Omental fat pad (tissue), 4 donors: ENCODE data around the gene KCNE3. TPM values are rescaled to one million over a fixed set of nuclear protein-coding genes. Genes with fewer than 3 reads are reported as not detected.

Source experiments
- ATAC-seq: fragments of 150-250 bp; one replicate; pipeline ENCODE4 v1.9.1; 2016; ENCODE audit warnings: mild to moderate bottlenecking, moderate library complexity; ENCODE audit not compliant: low FRiP score
- DNase-seq: peaks from one replicate; pipeline ENCODE4 v3.0.0-alpha.2; 2019; ENCODE audit warnings: low spot score
- CTCF ChIP-seq, 3 donors: fragments of 450-650 bp; IDR thresholded peaks; one replicate each; pipeline ENCODE4 v1.5.1; 2016 to 2017; ENCODE audit warnings: antibody characterized with exemption in 3 of 3, mild to moderate bottlenecking in 3 of 3, moderate library complexity in 2 of 3
- total RNA-seq, 4 donors: library from RNA; depleted of rRNA; stranded (reverse); fragments of >200 nt; gene quantifications; one replicate each; pipeline ENCODE4 v1.1.0, GENCODE V29; 2016

KCNE3 gene
- total RNA-seq, 4 donors from 2014 or later = 8.9 to 18.1 (median 11.0) TPM

- no peak for ATAC-seq
- no peak for TF ChIP-seq CTCF (IDR thresholded peaks at IDR 0.05)
- DNase-seq = no peak
Observed at GRCh38 chr11:74471668-74472429, 4.5 kb upstream of the KCNE3 start.

GRCh38 chr11:74471037-74471436, 3.7 kb upstream of the KCNE3 start:
- ATAC-seq = no peak
- TF ChIP-seq CTCF (IDR thresholded peaks at IDR 0.05) = no peak
- DNase-seq = no peak

GRCh38 chr11:74470526-74470925, 3.2 kb upstream of the KCNE3 start:
- ATAC-seq = no peak
- DNase-seq = no peak
- TF ChIP-seq CTCF (IDR thresholded peaks at IDR 0.05) = no peak

- no peak for ATAC-seq
- no peak for TF ChIP-seq CTCF (IDR thresholded peaks at IDR 0.05)
- DNase-seq = no peak
Observed at GRCh38 chr11:74468936-74469335, 1.6 kb upstream of the KCNE3 start.

- DNase-seq (no peak), ATAC-seq (no peak)
- TF ChIP-seq CTCF (IDR thresholded peaks at IDR 0.05) = no peak
Observed at GRCh38 chr11:74468521-74468920, 1.2 kb upstream of the KCNE3 start.

GRCh38 chr11:74468058-74468457, 709 bp upstream of the KCNE3 start:
- no peak for ATAC-seq

More at GRCh38 chr11:74468058-74468457, 709 bp upstream of the KCNE3 start:
- no peak for DNase-seq
- TF ChIP-seq CTCF (IDR thresholded peaks at IDR 0.05) = no peak
